Measurements from ENCODE around the gene EVI5L.

EVI5L gene

DNA sequence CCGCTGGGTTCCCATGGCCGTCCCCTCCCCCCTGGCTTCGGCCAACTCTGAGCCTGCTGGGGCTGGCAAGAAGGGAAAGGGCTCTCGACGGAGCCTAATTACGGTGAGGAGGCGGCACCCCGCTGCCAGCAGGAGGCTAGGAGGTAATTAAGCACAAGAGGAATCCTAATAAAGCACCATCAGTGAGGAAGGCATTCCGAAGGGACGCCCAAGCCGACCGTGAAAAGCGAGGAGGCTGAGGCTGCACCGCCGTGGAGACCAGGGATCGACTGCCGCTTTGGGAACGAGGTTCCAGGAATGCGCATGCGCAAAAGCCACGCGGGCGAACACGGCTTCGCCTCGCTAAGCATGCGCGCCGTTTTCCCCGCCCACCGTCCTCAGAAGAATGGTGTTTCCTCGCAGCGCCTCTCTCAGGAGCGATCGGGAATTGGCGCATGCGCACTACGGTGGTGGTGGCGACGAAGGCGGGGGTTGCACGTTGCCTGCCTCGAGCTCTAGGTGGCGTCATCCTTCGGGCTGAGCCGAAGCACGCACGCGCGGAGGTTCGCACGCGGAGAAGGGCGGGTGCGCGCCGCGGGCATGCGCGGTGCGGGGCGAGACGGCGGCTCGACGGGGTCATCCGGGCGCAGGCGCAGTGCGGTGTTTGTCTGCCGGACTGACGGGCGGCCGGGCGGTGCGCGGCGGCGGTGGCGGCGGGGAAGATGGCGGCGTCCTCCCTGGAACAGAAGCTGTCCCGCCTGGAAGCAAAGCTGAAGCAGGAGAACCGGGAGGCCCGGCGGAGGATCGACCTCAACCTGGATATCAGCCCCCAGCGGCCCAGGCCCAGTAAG lies 73.4 kb downstream of the EVI5L start, which contains the start of gene MAP2K7:
MAP2K7 (plus strand) TSS at position 634 of the 830 bp plus-strand sequence; CDS start at position 702, 68 bp downstream.
- peak; percentile 100 for DNase-seq

DNA sequence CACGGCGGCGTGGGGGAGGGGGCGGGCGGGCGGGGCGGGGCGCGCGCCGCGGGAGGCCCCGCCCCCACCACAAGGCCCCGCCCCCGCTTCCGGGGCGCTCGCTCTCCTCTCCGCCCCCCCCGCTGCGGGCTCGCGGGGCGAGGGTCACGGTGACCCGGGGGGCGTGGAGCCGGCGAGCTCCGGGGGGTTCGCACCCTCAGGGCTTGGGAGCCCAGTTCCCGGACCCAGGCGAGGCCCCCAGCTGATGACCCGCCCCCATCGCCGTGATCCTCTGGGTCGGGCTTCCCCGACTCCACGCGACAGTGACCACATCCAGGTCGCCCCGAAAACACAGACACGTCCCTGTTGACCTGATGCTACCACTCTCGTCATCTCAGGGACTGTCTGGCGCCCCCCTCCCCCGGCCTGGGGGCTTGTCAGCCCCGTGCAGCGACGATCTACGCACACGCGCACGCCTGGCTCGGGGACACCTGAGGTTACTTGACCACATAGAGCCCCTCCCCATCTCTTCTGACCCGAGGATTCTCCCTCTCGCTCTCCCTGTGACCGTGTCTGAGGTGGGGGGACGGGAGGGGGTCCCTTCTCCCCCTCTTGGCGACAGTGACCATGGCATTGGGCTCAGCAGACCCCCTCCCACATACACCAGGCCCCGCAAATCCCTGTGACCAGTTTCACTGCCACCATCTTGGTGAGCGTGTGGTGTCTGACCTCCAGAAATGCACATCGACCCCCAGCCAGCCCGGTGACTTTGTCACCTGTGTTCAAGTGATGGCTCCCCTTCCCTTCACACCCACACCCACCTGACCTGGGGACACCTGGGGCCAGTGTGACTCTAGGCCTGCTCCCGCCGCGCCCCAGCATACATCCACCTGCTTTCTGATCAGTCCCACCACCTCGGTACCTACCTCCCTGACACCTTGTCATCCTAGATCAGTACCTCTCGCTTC lies 74.3 kb downstream of the EVI5L start:
- peak; percentile 53 for DNase-seq

DNA sequence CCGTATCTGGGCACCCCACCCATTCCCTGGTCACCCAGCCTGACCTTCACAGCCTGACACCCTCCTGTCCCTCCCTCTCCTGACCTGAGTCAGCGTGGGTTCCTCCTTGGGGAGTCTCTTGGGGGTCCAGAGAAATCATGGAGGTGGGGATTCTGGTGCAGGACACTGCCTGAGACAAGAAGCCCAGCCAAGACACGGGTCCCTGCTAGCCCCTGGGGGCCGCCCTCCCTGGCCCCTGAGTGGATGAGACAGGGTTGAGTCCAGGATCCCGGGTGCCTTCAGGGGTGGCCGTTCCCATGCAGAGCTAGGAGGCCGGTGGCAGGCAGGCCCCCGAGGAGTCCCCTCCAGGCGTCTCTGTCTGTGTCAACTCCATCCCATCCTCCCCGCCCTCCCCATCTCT lies 75.2 kb downstream of the EVI5L start:
- no peak for DNase-seq

- no peak for DNase-seq
Measured at GRCh38 chr19:7905859-7906258, 75.8 kb downstream of the EVI5L start.

- DNase-seq = no peak
Measured at GRCh38 chr19:7907122-7907521, 77.1 kb downstream of the EVI5L start.

- no peak for DNase-seq
Measured at GRCh38 chr19:7907544-7907943, 77.5 kb downstream of the EVI5L start.

DNA sequence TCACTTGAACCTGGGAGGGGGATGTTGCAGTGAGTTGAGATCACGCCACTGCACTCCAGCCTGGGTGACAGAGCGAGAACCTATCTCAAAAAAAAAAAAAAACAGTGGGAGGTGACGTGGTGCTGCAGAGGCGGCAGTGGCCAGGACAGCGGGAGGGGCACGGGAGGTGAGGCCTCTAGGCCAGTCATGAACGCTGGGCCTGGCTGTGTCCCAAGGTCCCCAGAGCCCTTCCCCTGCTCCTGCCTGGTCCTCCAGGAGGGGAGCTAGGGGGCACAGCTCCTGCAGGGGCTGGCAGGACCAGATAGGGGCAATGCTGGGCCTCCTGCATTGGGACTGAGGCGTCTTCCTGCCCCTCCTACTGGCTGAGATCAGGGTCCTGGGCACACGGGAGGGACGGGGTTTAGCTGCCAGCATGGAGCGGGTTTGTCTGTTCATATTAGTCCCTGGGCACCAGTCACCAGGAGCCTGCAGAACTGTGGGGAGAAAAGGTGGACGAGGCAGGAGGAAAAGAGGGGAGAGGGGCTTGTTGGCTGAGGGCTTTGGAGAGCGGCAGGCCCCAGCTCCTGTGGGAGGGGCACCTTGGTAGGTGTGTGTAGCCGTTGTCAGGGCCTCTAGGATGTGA lies 78.2 kb downstream of the EVI5L start:
- no peak for DNase-seq

- no peak for DNase-seq
Measured at GRCh38 chr19:7908742-7909461, 78.9 kb downstream of the EVI5L start.

GRCh38 chr19:7909471-7910067 lies 79.6 kb downstream of the EVI5L start:
- DNase-seq = no peak

DNA sequence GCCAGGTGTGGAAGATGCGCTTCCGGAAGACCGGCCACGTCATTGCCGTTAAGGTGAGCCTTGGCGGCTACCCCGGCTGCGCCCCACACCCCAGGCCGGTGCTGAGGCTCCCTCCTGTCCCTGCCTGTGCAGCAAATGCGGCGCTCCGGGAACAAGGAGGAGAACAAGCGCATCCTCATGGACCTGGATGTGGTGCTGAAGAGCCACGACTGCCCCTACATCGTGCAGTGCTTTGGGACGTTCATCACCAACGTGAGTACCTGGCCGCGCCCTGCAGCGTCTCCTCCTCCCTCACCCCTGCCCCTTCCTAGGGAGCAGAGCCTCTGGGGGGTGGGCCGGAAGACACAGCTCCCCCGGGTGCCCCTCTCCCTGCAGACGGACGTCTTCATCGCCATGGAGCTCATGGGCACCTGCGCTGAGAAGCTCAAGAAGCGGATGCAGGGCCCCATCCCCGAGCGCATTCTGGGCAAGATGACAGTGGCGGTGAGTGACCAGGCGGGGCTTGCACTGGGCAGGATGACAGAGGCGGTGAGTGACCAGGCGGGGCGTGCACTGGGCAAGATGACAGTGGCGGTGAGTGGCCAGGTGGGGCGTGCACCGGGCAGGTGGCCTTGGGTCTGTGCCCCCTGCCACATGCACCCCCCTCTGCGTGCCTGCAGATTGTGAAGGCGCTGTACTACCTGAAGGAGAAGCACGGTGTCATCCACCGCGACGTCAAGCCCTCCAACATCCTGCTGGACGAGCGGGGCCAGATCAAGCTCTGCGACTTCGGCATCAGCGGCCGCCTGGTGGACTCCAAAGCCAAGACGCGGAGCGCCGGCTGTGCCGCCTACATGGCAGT lies 80.5 kb downstream of the EVI5L start:
- DNase-seq = no peak

DNA sequence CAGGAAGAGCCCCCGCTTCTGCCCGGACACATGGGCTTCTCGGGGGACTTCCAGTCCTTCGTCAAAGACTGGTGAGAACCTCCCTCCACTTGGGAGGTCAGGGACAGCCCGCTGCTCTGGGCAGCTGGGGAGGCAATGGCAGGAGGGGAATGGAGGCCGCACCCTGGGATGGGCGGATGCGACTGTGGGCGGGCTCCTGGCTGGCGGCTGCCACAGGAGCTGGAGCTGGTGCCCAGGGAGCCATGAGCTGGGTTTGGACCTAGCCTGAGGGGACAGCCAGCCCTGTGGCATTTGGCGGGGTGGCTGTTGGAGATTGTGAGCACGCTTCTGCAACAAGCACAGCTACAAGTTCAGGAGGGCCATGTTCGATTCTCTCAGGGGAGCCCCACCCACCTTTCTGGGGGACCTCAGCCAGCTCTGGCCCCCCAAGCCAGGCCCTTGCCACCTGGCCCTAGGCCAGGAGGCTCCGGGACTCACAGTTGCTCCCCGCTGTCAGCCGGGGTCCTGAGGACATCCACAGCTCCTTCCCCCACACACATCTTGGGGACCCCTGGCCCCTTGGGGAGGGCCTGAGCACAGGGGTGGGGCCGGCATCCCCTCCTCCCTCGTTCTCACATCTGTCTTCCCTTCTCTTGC lies 81.6 kb downstream of the EVI5L start:
- no peak for DNase-seq

- DNase-seq = no peak
Measured at GRCh38 chr19:7912144-7912696, 82.2 kb downstream of the EVI5L start.

DNA sequence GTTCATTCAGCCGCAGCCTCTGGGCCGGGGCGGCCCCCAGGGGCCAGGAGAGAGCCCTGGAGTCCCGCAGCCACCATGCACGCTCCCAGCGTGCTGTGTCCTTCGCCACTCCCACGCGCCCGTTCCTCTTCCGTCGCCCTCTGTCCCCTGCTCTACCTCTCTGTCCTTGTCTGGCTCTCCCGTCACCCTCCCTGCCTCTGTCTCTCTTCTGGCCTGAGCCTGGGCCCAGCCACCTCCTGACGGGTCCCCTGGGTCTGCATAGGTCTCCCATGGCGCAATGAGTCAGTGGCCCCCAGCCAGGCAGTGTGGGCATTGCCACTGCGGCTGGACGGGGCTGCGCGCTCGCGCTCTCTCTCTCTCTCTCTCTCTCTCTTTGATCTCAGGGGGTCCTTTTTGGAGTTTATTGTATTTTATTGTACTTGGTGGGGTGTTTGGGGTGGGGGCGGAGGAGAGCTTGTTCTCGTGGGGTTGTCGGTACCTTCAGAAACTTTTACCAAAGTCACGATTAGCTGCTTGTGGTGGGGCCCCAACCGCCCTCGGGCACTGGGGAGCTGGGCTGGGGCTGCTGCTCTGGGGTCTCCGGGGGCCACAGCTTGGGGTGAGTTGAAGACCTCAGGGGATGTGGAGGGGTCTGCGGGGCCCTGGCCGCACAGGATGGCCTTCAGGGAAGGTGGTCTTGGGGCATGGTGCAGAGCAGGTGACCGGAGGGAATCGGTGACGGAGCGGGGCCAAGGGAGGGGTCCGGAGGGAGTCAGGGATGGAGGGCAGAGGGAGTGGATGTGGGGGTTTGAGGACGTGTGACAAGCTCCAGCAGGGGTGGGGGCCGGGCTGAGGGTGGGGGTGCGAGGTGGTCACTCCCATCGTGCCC lies 82.9 kb downstream of the EVI5L start:
- no peak for DNase-seq

GRCh38 chr19:7913652-7914051 lies 83.6 kb downstream of the EVI5L start:
- no peak for DNase-seq

GRCh38 chr19:7914099-7914498 lies 84.1 kb downstream of the EVI5L start:
- no peak for DNase-seq

Data from activated effector memory CD4-positive, alpha-beta T cell treated with Interleukin-2 at 50 U/mL for 16 hours (primary cell).